Glomerular endothelial cell (primary cell): ENCODE results near the gene PCED1B. TPM values are rescaled to one million over a fixed set of nuclear protein-coding genes. Genes with fewer than 3 reads are reported as not detected.

ENCODE experiments used
- DNase-seq: peaks from one replicate; pipeline ENCODE4 v3.0.0-alpha.2; 2011; ENCODE audit warnings: low read depth, low spot score; ENCODE audit errors: extremely low read depth
- total RNA-seq: library from RNA; depleted of rRNA; stranded (reverse); fragments of >200 nt; gene quantifications from 2 replicates; pipeline ENCODE4 v1.2.3, GENCODE V29; 2015

PCED1B gene
- total RNA-seq, 1 donor from 2014 or later: 0.70 TPM

DNA sequence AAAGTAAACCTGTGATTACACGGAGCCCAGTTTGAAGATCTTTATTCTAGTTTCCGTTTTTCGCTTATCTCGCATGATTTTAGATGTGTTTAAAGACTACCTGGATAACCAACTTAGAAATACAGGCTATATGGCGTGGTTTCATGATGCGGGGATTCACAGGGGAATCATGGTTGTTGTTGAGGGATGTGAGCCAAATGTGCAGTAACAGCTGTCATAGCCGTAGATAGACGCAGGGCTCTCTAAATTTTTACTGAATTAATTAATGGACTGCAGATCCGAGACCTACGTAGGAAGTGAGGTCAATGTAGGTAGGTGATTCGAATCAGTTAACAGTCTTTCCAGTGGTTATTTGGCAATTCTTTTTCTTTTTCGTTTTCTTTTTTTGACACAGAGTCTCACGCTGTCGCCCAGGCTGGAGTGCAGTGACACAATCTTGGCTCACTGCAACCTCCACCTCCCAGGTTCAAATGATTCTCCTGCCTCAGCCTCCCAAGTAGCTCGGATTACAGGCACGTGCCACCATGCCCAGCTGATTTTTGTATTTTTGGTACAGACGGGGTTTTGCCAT lies 145.2 kb downstream of the PCED1B start:
- DNase-seq: no peak

DNA sequence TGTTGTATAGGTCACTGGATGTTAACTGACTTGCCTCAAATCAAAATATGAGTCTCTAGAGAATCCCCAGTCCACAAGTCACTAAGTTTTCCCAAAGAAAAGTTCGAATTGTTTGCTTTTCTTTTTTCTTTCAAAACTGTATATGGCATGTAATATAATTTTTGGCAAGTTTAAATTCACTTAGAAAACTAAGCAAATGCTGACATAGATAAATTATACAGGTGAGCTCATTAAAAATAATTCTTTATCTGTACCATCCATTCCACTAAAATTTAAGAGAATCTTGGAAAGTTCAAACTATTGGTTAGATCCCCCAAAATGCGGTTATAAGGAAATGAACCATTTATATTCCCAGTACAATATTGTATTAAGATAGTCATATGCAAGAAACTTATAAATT lies 145.9 kb downstream of the PCED1B start:
- DNase-seq: no peak

DNA sequence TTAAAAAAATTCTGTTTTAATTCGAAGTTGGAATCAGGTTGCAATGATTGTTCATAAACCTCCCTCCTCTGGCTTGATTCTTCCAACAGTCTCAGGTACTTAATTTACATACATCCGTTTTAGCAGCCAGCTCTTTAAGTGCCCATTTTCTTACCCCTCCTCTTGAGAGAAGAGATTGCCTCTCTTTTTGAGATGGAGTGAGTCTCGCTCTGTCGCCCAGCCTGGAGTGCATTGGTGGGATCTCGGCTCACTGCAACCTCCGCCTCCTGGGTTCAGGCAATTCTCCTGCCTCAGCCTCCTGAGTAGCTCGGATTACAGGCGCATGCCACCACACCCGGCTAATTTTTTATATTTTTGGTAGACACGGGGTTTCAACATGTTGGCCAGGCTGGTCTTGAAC lies 146.8 kb downstream of the PCED1B start:
- DNase-seq: no peak

DNA sequence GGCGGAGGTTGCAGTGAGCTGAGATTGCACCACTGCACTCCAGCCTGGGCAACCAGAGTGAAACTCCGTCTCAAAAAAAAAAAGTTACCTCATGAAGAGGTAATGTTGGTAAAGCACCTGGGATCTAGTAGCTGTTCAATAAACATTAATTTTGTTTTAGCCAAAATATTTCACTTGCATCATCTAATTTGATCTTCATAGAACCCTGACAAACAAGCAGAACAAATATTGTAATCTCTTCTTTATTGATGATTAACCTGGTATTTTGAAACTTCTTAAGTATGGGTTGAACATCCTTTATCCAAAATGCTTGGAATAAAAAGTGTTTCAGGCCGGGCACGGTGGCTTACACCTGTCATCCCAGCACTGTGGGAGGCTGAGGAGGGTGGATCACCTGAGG lies 149.4 kb downstream of the PCED1B start:
- no peak for DNase-seq

DNA sequence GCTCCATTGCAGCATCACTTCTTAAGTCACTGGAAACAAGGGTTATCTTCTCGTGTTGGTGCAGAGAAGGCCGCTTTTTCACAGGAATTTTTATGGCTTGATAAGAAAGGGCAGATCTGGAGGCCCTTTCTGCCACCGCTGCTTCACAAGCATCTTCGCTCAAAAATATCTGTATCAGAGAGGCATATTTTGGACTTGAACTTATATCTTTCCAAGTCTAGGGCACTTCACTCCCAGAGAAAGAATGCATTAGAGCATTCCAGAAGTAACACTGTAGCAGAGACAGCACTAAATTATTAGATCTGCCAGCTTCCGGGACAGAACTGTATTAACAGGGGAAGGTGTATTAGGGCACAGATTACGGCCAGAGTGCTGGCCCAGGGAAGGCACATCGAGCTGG lies 152.0 kb downstream of the PCED1B start:
- no peak for DNase-seq

DNA sequence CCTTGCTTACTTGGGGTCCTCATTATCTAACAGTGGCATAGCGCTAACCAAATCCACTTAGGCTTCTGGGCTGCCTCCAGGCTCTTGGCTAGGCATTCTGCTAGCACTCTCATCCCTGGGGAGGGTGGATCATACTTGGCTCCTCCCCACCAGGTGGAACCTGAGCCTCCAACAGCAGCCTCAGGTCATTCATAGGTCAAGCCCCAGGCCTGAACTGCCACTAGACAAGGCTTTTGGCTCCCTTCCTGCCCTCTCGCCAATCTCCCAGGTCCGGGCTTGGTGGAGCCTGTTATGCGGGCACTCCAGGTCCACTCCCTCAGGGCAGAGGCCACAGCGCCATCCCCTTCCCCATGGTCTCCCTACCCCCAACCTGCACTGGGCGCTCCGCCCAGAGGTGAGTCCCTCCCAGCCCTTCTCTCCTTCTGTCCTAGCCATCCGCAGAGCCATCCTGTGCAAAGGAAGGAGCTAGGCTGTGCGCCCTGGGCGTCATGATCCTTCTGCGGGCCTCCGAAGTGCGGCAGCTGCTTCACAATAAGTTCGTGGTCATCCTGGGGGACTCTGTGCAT lies 155.2 kb downstream of the PCED1B start:
- DNase-seq: no peak

DNA sequence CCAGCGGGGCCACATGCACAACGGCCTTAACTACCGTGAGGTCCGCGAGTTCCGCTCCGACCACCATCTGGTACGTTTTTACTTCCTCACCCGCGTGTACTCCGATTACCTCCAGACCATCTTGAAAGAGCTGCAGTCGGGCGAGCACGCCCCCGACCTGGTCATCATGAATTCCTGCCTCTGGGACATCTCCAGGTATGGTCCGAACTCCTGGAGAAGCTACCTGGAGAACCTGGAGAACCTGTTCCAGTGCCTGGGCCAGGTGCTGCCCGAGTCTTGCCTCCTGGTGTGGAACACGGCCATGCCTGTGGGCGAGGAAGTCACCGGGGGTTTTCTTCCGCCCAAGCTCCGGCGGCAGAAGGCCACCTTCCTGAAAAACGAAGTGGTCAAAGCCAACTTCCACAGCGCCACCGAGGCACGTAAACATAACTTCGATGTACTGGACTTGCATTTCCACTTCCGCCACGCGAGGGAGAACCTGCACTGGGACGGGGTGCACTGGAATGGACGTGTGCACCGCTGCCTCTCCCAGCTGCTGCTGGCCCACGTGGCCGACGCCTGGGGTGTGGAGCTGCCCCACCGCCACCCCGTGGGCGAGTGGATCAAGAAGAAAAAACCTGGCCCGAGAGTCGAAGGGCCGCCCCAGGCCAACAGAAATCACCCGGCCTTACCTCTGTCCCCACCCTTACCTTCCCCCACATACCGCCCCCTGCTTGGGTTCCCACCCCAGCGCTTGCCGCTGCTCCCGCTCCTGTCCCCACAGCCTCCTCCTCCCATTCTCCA lies 156.0 kb downstream of the PCED1B start:
- DNase-seq: no peak

DNA sequence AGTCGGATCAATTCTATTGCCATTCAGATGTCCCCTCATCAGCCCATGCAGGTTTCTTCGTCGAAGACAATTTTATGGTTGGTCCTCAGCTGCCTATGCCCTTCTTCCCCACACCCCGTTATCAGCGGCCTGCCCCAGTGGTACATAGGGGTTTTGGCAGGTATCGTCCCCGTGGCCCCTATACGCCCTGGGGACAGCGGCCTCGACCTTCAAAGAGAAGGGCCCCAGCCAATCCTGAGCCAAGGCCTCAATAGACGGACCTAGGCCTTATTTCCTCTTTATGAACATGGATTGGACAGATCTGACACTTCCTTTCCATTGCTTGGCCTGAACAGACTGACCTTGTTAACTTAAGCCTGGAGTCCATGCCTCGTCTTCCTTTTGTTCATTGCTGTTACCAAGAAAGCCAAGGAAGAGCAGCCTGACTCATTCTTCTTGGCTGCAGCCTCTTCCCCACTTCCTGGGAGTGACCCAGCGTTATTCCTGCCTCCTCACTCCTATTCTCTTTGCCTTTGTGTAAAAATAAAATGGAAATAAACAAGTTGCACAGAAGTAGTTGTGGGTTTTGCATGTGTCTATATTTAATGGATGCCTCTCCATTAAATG lies 156.8 kb downstream of the PCED1B start:
- peak; percentile 16 for DNase-seq

DNA sequence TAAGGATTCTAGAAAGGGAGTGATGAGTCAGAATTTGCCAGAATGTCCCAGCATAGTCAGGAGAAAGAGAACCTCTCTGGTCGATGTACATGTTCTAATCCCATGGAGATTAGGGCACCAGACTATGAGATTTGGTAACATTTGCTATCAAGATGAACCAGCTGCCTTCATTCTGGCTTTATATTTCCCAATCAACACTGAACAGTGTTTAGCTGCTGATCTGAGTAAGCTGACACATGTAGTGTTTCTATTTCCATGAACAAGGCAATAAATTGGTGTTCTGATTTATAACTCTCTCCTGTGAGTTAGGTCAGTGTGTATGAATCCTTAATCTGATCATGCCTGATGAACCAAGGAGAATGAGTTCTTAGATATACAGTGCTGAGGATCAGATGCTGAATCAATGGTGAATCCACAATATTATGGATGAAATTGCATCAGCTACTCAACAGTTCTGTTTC lies 158.4 kb downstream of the PCED1B start:
- no peak for DNase-seq

DNA sequence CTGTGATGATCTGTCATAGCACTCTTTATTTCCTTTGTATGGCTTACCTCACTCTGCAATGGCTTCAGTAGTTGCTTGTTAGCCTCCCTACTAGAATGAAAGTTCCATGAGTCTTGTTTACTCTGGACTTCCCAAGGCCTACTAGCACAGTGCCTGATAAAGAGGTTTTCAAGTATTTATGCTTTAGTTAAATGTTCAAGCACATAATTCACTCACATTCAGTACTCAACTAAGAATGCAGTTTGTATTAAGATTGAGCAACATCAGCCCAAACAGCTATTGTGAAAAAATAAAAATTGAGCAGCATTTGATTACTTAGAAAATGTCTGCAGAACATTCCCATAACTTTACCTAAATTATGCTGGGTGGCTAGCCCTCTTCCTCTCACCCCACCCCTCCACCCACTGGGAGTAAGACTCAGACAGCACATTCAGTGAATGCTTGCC lies 159.3 kb downstream of the PCED1B start:
- no peak for DNase-seq

DNA sequence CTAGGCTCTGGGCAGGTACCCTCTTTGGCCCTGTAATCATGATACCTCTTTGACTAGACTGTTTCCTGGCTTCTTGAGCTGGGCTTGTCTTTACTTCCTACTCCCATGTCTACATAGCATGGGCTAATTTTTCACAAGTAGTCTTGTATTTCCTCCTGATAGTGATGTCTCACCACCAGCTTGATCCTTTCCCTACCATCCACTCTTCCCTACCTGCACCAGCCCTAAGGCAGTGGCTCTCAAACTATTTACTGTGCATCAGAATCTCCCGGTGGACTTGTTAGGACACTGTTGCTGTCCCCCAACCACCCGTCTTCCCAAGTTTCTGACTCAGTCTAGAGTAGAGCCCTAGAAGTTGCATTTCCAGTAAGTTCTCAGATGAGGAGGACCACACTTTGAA lies 163.0 kb downstream of the PCED1B start:
- no peak for DNase-seq

DNA sequence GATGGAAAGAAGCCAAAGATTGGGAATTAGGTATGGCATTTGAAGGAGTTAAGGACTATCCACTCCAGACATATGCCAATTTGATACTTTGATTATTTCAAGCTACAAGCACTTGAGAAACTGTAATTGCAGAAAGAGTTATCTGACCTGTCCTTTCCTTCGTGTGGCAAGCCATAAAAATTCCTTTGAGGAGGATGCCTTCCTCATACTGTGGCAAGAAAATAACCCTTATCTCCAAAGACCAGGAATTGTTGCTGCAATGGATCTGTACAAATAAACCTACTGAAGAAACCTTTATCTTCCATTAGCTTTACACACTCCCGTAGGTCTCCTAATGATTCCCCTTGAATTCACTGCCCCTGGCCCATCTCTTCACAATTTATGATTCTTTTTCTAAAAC lies 165.4 kb downstream of the PCED1B start:
- DNase-seq: no peak

DNA sequence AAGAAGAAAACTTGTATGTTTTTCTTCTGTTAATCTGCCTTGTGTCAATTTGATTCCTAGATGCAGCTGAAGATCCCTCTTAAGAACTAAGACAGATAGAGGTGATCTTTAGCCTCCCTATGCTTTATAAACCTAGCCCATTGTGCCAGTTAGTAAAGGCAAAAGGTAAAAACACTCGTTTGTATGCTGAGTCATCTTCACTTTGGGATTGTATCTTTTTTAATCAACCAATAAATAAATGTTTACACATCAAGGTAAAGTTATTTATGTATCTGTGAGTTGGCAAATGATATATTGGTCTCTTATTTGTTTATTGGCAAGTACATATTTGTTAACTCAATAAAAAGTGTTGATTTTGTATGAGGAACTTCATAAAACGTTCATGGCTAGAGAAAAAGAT lies 166.2 kb downstream of the PCED1B start:
- DNase-seq: no peak

DNA sequence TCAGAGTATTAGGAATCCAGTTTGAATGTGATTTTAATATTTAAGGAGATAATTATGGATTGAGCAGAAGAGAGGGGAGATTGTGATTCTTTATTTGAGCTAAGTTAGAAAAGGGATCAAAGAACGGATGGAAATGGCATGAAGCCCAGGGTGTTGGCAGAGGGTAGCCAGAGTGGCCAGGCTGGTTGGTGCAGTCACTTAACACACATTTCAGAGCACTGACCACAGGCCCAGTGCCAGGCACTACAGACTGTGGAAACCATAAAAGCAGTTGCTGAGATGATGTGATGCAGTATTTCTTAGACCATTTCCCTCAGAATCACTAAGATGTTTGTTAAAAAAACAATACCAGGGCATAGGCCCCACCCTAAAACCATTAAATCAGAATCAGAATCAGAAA lies 168.0 kb downstream of the PCED1B start:
- DNase-seq: no peak

DNA sequence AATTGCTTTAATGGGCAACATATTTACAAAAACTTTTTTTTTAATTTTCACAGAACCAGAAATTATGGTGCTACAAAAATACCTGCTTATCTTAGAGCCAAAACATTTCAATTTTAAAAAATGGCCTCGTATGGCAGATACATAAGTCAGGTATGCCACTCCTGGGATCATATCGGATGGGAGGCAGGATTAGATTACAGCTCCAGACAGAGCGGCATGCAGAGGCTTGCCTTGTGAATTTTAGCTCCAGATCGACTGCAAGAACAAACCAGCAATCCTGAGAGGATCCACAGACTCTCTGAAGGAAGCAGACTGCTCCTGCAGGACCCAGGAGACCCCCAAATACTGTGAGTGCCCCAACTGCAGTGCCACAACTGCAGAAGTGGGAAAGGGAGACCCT lies 169.7 kb downstream of the PCED1B start:
- no peak for DNase-seq

DNA sequence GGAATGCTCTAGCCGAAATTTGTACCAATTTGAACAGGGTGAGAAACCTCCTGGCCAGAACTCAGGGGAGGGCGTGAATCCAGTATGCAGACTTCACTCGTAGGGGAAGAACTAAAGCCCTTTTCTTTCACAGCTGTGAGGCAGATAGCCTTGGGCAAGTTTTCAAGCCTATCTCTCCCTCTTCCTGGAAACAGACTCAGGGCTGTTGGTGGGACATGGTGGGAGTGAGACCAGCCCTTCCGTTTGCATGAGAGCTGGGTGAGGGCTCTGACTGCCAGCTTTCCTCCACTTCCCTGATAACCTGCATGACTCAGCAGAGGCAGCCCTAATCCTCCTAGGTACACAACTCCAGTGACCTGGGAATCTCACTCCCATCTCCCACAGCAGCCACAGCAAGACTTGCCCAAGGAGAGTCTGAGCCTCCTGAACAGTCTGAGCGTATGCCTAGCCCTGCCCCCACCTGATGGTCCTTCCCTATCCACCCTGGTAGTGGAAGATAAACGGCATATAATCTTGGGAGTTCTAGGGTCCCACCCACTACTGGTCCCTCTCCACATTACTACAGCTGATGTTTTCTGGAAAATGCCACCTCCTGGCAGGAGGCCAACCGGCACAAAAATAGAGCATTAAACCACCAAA lies 170.4 kb downstream of the PCED1B start:
- DNase-seq: no peak

DNA sequence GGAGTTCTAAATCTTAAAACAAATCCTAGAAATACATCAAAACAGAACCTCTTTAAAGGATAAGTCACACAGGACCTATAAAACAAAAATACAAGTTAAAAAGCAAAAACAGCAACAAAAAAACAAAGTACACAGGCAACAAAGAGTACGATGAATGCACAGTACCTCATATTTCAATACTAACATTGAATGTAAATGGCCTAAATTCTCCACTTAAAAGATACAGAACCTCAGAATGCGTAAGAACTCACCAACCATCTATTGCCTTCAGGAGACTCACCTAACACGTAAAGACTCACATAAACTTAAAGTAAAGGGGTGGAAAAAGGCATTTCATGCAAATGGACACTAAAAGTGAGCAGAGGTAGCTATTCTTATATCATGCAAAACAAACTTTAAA lies 172.5 kb downstream of the PCED1B start:
- no peak for DNase-seq

DNA sequence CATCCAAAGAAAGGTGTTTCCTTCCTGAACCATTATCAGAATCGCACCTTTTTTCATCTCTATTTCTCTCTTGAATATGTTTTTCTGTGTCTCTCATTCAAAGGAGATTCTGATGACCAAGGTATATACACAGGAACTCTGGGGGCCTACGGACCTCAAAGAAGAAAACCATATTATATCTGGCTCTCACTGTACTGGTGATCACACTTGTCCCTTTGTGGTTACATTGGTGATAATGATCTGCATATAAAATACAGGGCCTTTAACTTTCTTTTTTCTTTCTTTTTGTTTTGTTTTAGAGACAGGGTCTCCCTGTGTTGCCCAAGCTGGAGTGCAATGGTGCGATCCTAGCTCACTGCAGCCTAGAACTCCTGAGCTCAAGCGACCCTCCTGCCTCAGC lies 185.5 kb downstream of the PCED1B start:
- DNase-seq: no peak

DNA sequence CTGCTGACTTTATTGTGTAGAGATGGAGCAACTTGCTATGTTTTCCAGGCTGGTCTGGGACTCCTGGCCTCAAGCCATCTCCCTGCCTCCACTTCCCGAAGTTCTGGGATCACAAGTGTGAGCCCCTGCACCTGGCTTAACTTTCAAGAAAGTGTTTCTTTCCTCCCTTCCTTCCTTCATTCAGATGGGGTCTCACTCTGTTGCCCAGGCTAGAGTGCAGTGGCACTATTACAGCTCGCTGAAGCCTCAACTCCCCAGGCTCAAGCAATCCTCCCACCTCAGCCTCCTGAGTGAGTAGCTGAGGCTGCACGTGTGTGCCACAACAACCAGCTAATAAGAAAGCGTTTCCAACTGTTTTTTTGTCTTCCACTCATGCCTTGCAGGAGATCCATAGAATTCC lies 186.0 kb downstream of the PCED1B start:
- DNase-seq: no peak

DNA sequence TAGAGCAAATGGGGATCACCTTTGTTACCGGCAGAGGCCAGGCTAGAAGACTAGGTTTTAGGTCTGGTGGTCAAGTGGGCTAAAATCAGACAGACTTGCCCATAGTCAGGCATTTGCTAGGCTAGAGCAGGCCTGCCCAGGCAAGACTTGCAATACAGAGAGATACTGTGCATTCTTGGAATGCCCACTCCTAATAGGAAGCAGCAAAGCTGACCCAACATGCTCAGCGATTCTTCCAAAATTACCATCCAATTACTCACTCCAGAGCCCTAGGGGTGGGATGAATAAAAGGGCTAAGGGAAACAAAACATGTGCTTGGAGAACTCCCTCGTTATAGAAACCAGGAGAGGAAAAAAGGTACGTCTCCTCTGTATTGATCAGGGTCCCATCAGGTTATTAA lies 188.2 kb downstream of the PCED1B start:
- no peak for DNase-seq
